WERI-Rb-1 (cell line): ENCODE measurements around the gene TDP2.
"Not testable (repeated sequence)": the region's sequence is repeated elsewhere in the genome, so short reads cannot be mapped to it uniquely, and the experiment has no call there.

Experiments
- DNase-seq: peaks from one replicate; pipeline ENCODE4 v3.0.0-alpha.2; 2020
- H3K27ac ChIP-seq: fragments of 250-450 bp; sonication (Bioruptor Pico); 2 replicates; pipeline ENCODE4 v1.5.1; 2020; ENCODE audit warnings: mild to moderate bottlenecking, moderate library complexity
- H3K27me3 ChIP-seq: fragments of 250-450 bp; sonication (Bioruptor Pico); 2 replicates; pipeline ENCODE4 v1.5.1; 2021; ENCODE audit warnings: mild to moderate bottlenecking, low read depth, moderate library complexity; ENCODE audit not compliant: insufficient read depth, severe bottlenecking
- H3K36me3 ChIP-seq: fragments of 250-450 bp; sonication (Bioruptor Pico); 2 replicates; pipeline ENCODE4 v1.5.1; 2020; ENCODE audit warnings: mild to moderate bottlenecking, moderate library complexity
- H3K4me3 ChIP-seq: 2 replicates; pipeline ENCODE4 v1.5.1; 2011; ENCODE audit warnings: low read depth, mild to moderate bottlenecking, control low read depth, low read length
- H3K9me3 ChIP-seq: fragments of 250-450 bp; sonication (Bioruptor Pico); 2 replicates; pipeline ENCODE4 v1.5.1; 2021; ENCODE audit warnings: mild to moderate bottlenecking, moderate library complexity; ENCODE audit not compliant: severe bottlenecking
- TF ChIP-seq, protein P1 (sequence below): IDR thresholded peaks from 2 replicates; pipeline ENCODE4 v1.5.1; 2011; ENCODE audit warnings: low read depth, mild to moderate bottlenecking, control low read depth, inconsistent platforms, low read length

TDP2 gene

GRCh38 chr6:24664046-24664987, 2.4 kb downstream of the TDP2 start:
- Histone ChIP-seq H3K27me3 (no peaks in the 10 kb centered on the region), H3K36me3 (peaks cover 47% of the 10 kb centered on the region), H3K27ac (no peak overlapping the region; the same call in 1 of the 2 replicates), H3K9me3 (no peaks in the 10 kb centered on the region), H3K4me3 (no peak overlapping the region)
- TF ChIP-seq, protein P1, sequence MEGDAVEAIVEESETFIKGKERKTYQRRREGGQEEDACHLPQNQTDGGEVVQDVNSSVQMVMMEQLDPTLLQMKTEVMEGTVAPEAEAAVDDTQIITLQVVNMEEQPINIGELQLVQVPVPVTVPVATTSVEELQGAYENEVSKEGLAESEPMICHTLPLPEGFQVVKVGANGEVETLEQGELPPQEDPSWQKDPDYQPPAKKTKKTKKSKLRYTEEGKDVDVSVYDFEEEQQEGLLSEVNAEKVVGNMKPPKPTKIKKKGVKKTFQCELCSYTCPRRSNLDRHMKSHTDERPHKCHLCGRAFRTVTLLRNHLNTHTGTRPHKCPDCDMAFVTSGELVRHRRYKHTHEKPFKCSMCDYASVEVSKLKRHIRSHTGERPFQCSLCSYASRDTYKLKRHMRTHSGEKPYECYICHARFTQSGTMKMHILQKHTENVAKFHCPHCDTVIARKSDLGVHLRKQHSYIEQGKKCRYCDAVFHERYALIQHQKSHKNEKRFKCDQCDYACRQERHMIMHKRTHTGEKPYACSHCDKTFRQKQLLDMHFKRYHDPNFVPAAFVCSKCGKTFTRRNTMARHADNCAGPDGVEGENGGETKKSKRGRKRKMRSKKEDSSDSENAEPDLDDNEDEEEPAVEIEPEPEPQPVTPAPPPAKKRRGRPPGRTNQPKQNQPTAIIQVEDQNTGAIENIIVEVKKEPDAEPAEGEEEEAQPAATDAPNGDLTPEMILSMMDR: no peak
- no peak for DNase-seq

DNA sequence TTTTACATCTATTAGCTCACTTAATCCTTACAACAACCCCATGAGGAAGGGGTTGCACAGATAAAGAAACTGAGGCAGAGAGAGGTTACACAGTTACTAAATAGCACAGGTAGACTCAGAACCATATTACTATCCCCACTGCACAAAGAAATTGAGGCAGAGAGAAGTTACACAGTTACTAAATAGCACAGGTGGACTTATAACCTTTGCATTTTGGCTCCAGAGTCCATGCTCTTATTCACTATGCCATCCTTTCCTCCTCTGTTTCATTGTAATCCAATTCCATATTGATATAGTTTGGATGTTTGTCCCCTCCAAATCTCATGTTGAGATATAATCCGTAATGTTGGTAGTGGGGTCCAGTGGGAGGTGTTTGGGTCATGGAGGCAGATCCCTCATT, 3.5 kb downstream of the TDP2 start:
- Histone ChIP-seq H3K4me3 (no peak overlapping the region), H3K27ac (no peak overlapping the region), H3K36me3 (peaks cover 56% of the 10 kb centered on the region), H3K9me3 (no peaks in the 10 kb centered on the region), H3K27me3 (no peaks in the 10 kb centered on the region)
- DNase-seq: no peak
- TF ChIP-seq, protein P1: no peak

DNA sequence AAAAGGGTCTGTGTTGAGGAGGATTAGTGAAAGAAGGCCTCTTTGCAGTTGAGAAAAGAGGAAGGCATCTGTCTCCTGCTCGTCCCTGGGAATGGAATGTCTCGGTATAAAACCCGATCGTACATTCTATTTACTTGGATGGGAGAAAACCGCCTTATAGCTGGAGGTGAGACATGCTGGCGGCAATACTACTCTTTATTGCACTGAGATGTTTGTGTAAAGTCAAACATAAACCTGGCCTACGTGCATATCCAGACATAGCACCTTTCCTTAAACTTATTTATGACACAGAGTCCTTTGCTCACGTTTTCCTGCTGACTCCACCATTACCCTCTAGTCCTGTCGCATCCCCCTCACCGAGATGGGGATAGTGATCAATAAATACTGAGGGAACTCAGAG, 4.5 kb downstream of the TDP2 start:
- H3K36me3 ChIP-seq: peaks cover 65% of the 10 kb centered on the region
- H3K27me3 ChIP-seq: no peaks in the 10 kb centered on the region
- no peaks in the 10 kb centered on the region for H3K9me3 ChIP-seq
- no peak for DNase-seq
- no peak overlapping the region for H3K4me3 ChIP-seq
- peak overlapping the region; percentile 26; the same call in 1 of the 2 replicates for H3K27ac ChIP-seq
- TF ChIP-seq, protein P1: no peak

DNA sequence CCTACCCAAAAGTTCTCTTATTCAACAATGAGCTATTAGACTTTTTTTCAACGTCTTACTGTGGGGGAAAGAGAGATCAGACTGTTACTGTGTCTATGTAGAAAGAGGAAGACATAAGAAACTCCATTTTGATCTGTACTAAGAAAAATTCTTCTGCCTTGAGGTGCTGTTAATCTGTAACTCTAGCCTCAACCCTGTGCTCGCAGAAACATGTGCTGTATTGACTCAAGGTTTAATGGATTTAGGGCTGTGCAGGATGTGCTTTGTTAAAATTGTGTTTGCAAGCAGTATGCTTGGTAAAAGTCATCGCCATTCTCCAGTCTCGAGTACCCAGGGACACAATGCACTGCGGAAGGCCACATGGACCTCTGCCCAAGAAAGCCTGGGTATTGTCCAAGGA, 4.9 kb downstream of the TDP2 start:
- H3K9me3 ChIP-seq, H3K27me3 ChIP-seq, H3K4me3 ChIP-seq, DNase-seq: not testable (repeated sequence)
- H3K36me3 ChIP-seq: peaks cover 65% of the 10 kb centered on the region
- peak overlapping the region; percentile 26; the same call in 1 of the 2 replicates for H3K27ac ChIP-seq

- no peak overlapping the region for H3K27ac ChIP-seq
- peaks cover 73% of the 10 kb centered on the region for H3K36me3 ChIP-seq
- TF ChIP-seq, protein P1: no peak
Observed at GRCh38 chr6:24660105-24660504, 6.6 kb downstream of the TDP2 start.

DNA sequence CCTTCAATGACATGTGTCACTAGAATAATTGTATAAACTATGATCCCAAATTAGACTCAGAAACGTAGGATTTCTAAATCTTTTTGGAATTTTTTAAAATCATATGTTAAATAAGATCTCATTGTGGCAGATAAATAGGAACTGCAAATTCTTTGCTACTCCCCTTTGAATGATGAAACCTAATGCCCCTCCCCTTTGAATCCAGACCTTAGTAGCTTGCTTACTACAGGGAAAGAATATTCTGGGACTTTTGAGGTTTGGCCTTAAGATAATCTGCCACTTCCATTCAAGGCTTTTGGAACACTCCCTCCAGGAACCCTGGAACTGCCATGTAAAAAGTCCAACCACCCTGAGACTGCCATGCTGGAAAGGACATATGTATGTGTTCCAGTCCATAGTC, 7.1 kb downstream of the TDP2 start:
- Histone ChIP-seq H3K27me3 (no peaks in the 10 kb centered on the region), H3K9me3 (no peaks in the 10 kb centered on the region), H3K4me3 (no peak overlapping the region), H3K27ac (no peak overlapping the region), H3K36me3 (peaks cover 73% of the 10 kb centered on the region)
- TF ChIP-seq, protein P1: no peak
- no peak for DNase-seq

More at GRCh38 chr6:24660105-24660504, 6.6 kb downstream of the TDP2 start:
- no peak overlapping the region for H3K4me3 ChIP-seq
- no peak for DNase-seq
- H3K27me3 ChIP-seq: no peaks in the 10 kb centered on the region
- no peaks in the 10 kb centered on the region for H3K9me3 ChIP-seq
